ENCODE data around the gene KIF18B. TPM values are rescaled to one million over a fixed set of nuclear protein-coding genes. Genes with fewer than 3 reads are reported as not detected.

Gene KIF18B
- total and polyA plus RNA-seq, 2 of the 8 experiments (the other 6 are each of a cell fraction or from before 2014, with no cell fraction given) = 39.0 to 59.4 TPM

DNA sequence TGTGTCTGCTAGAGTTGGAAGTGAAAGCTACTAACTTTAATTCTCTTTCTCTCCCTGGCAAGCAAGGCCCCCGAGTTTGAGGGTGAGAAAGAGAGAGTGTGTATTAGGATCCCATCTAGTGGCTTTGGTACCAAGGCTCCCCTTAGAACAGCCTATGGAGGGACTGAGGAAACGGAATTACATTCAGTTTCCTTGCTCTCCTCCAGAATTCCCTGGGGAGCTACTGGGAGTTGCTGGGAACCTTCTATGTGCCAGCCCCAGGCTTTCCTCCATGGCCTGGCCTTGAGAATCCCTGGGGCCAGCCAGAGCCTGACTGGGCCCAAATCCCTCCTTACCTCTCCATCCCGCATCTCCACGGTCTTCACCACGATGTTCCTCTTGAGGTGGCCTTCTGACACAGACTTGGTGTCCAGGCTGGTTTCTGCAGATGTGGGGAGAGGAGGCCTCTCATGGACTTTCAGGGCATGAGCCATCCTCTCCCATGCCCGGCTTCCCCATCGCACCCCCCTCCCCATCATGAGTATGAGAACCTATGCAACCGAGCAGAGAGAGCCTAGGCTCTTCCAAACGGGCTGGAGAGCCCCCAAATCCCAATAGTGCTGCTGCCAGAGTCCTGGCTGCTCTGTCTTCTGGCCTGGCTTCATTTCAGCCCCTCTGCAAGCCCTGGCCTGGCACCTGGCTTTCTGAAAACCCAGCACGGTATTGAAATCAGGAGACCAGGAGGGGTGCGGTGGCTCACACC, 39.7 kb downstream of the KIF18B start:
- H3K27me3 ChIP-seq (replicated peaks in 1 of 4; ENCODE audit: control insufficient read depth in 3 of 4, extremely low read depth in 1 of 4, insufficient read depth in 3 of 4, low read length in 3 of 4) = peaks cover 0 to 17% (median 13%) of the 10 kb centered on the region in 4 experiments; a peak in 6 of 7 replicates
- no peak overlapping the region for H2BK120ac ChIP-seq (replicated peaks; ENCODE audit: low read depth, low read length)
- no peaks in the 10 kb centered on the region for H3K36me3 ChIP-seq (ENCODE audit: control insufficient read depth in 2 of 4, insufficient read depth in 4 of 4, low read length in 3 of 4)
- H3K4me2 ChIP-seq (ENCODE audit: insufficient read depth in 1 of 2, low read depth in 2 of 2, low read length in 2 of 2) = no peak overlapping the region
- H3K23me2 ChIP-seq (ENCODE audit: low read depth, low read length) = peaks cover 6% of the 10 kb centered on the region
- H3K79me2 ChIP-seq (ENCODE audit: control insufficient read depth in 1 of 2, insufficient read depth in 2 of 2, low read length in 2 of 2) = no peaks in the 10 kb centered on the region
- DNase-seq (ENCODE audit: low read depth in 1 of 2, low spot score in 2 of 2) = no peak
- 89% methylated on average over 10 of the region's 11 CpGs; no CpG with 5 or more reads in 1 of the 2 experiments for WGBS, 2 experiments (ENCODE audit: extremely low coverage in 1 of 2, insufficient coverage in 1 of 2, insufficient read length in 1 of 2, insufficient replicate concordance in 2 of 2, low coverage in 1 of 2, low lambda C conversion rate in 2 of 2, missing lambda C conversion rate in 1 of 2)
- H3K4me3 ChIP-seq (ENCODE audit: extremely low read depth in 1 of 4, insufficient read depth in 2 of 4, low read depth in 3 of 4, low read length in 4 of 4) = no peak overlapping the region
- TF ChIP-seq SIN3A (conservative IDR thresholded peaks at IDR 0.05 in 1 of 2, IDR thresholded peaks at IDR 0.05 in 1 of 2; ENCODE audit: low read depth in 1 of 2, low read length in 2 of 2) = no peak
- no peak for TF ChIP-seq MAX (IDR thresholded peaks at IDR 0.05)
- TF ChIP-seq HDAC2 (IDR thresholded peaks at IDR 0.05; ENCODE audit: borderline replicate concordance in 1 of 2, low read depth in 2 of 2, low read length in 2 of 2) = no peak
- no peak for TF ChIP-seq NANOG (IDR thresholded peaks at IDR 0.05; ENCODE audit: insufficient read depth, low read depth, low read length, poor library complexity, severe bottlenecking)
- no peak for TF ChIP-seq SP1 (IDR thresholded peaks at IDR 0.05; ENCODE audit: low read depth, low read length)
- TF ChIP-seq CHD1 (IDR thresholded peaks at IDR 0.05; ENCODE audit: low read depth, low read length) = no peak
- TF ChIP-seq BCL11A (IDR thresholded peaks at IDR 0.05; ENCODE audit: low read depth in 2 of 2, low read length in 2 of 2) = no peak
- no peak for TF ChIP-seq SP4 (IDR thresholded peaks at IDR 0.05; ENCODE audit: low read length)
- TF ChIP-seq GTF2F1 (IDR thresholded peaks at IDR 0.05; ENCODE audit: borderline replicate concordance, low read depth, low read length) = no peak
- TF ChIP-seq POLR2AphosphoS5 (IDR thresholded peaks at IDR 0.05; ENCODE audit: low read depth, low read length) = no peak
- no peak for TF ChIP-seq FOSL1 (IDR thresholded peaks at IDR 0.05; ENCODE audit: insufficient read depth, low read depth, low read length)
- H3K4ac ChIP-seq (replicated peaks; ENCODE audit: insufficient read length, low read depth, low read length) = no peak overlapping the region
- peaks cover 0 to 11% (median 5%) of the 10 kb centered on the region in 4 experiments; a peak in 6 of 7 replicates for H3K4me1 ChIP-seq (replicated peaks in 1 of 4; ENCODE audit: control insufficient read depth in 3 of 4, insufficient read depth in 4 of 4, low read length in 3 of 4)
- H2AK5ac ChIP-seq (ENCODE audit: low read depth, low read length) = no peak overlapping the region; the same call in 1 of the 2 replicates
- H4K5ac ChIP-seq (ENCODE audit: insufficient read length, low read depth, low read length) = no peak overlapping the region
- H2BK5ac ChIP-seq (ENCODE audit: low read depth, low read length) = no peak overlapping the region
- no peak overlapping the region for H3K14ac ChIP-seq (ENCODE audit: insufficient read length)
- no peak overlapping the region for H3K18ac ChIP-seq (ENCODE audit: extremely low read depth, low read length)
- H2BK15ac ChIP-seq (ENCODE audit: low read length) = no peak overlapping the region
- H3K9me3 ChIP-seq (ENCODE audit: insufficient read depth in 2 of 2, low read depth in 1 of 2, low read length in 1 of 2) = no peaks in the 10 kb centered on the region
- H3K9ac ChIP-seq (replicated peaks in 1 of 4; ENCODE audit: extremely low read depth in 1 of 4, low read depth in 3 of 4, low read length in 3 of 4) = no peak overlapping the region
- no peaks in the 10 kb centered on the region for H3K79me1 ChIP-seq (ENCODE audit: low read depth, low read length)
- no peak overlapping the region for H3K56ac ChIP-seq (replicated peaks; ENCODE audit: insufficient read length, low read depth, low read length)
- H2AFZ ChIP-seq (ENCODE audit: low read length) = no peak overlapping the region
- no peak overlapping the region for H4K91ac ChIP-seq (replicated peaks; ENCODE audit: insufficient read length, low read length)
- no peak overlapping the region for H2BK12ac ChIP-seq (ENCODE audit: low read depth, low read length)
- no peak overlapping the region for H3K23ac ChIP-seq (ENCODE audit: insufficient read length)
- FAIRE-seq = no peak
- POLR2A ChIA-PET (ENCODE audit: partially characterized antibody) = interaction anchor here (0.7 kb wide), 1 partner anchor 82 kb away, joined by 3 read pairs; no protein-coding TSS in a partner anchor
- H4K8ac ChIP-seq (ENCODE audit: extremely low read depth, insufficient read depth, low read length) = no peak overlapping the region
- no peak overlapping the region for H2BK20ac ChIP-seq (ENCODE audit: low read length)
- no peaks in the 10 kb centered on the region for H4K20me1 ChIP-seq (replicated peaks in 1 of 2; ENCODE audit: control insufficient read depth in 1 of 2, insufficient read depth in 2 of 2, low read length in 2 of 2)
- no peak overlapping the region for H3K27ac ChIP-seq (ENCODE audit: low read depth, low read length)
- CTCF ChIA-PET (ENCODE audit: partially characterized antibody) = interaction anchor here (0.5 to 8.4 kb wide), 6 partner anchors 13 to 192 kb away, joined by 3 to 83 read pairs (median 4); no protein-coding TSS in a partner anchor
